ENCODE measurements around the gene NLK. TPM values are rescaled to one million over a fixed set of nuclear protein-coding genes. Genes with fewer than 3 reads are reported as not detected.
"Not testable (repeated sequence)": the region's sequence is repeated elsewhere in the genome, so short reads cannot be mapped to it uniquely, and the experiment has no call there.

The NLK gene
- total RNA-seq, 1 donor from 2014 or later = 14.1 TPM

DNA sequence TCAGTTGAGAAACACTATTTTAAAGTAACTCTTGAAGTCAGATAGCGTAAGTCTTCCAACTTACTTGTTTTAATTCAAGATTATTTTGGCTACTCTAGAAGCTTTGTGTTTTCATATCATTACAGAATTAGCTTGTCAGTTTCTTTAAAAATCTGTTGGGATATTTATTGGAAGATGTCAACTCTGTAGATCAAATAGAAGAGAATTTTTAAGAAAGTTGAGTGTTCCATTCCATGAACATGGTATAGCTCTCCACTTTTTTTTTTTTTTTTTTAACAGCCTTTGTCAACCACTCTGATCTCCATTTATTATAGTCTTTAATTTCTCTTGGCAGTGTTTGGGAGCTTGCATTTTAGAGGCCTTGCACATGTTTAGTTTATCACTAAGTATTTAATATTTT lies 28.7 kb downstream of the NLK start:
- intact Hi-C loops (cut with micrococcal nuclease) = no loop called here

DNA sequence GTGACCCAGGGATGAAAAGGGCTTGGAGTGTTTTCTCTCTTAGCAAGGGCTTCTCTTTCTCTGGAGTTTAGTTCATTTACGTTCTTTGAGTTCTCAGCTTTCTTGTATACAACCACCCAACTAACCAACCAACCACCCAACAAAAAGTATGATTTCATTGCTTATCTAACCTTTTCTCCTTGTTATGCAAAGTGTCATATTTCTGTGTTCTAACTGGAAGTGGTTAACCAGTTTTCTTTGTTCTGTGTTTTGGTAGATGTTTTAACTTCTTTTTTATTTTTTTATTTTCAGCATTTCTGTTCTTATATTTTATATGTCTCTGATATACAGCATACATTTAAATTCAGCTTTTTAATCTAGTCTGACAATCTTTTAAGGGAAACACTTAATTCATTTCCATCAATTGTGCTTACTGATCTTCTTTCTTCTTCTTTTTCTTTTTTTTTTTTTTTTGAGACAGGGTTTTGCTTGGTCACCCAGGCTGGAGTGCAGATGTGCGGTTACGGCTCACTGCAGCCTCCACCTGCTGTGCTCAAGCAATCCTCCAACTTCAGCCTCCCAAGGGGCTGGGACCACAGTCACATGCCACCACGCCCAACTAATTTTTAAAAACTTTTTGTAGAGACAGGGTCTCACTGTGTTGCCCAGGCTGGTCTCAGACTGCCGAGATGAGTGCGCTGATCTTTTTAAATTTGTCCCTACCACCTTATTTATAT lies 29.6 kb downstream of the NLK start:
- intact Hi-C loops (cut with micrococcal nuclease) = no loop called here

DNA sequence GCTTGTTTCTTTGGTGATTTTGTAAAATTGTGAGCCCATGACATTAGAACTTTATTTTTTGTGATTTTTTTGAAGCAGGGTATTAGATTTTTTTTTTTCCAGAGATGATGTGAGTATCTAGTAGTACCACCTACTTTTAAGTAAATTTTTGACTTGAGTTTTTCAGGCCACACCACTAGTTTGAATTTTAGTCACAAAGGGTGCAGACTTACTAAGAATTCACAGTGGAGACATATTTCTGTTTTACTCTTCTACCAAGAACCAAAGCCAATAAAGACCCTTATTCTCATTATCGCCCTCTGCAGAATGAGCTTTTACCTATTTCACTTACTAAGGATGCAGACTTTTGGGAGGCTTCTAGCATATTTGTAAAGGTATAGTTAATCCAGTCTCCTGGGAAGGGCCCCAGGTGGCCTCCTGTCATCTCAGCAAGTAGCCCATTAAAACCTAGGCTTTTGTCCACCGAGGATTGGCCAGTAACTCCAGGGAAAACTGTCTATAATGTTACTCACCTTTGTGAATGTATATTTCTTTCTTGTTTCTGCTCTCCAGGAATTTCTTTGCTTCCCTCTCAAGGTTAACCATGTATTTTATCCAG lies 30.6 kb downstream of the NLK start:
- intact Hi-C loops (cut with micrococcal nuclease) = no loop called here

DNA sequence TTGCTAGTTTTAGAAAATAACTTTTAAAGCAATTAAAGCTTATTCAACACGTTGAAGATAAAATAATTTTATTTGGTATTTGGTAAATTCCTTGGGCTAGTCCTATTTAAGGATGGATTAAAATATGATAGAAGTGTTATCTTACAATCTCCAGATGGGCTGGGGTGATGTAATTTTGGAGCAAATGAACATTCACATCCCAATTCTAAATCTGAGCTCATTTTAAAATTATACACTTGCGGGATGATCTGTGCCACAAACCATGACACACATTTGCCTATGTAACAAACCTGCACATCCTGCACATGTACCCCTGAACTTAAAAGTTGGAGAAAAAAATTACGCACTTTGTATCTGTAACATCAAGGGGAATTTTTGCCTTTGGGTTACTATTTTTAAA lies 31.5 kb downstream of the NLK start:
- intact Hi-C loops (cut with micrococcal nuclease) = no loop called here

DNA sequence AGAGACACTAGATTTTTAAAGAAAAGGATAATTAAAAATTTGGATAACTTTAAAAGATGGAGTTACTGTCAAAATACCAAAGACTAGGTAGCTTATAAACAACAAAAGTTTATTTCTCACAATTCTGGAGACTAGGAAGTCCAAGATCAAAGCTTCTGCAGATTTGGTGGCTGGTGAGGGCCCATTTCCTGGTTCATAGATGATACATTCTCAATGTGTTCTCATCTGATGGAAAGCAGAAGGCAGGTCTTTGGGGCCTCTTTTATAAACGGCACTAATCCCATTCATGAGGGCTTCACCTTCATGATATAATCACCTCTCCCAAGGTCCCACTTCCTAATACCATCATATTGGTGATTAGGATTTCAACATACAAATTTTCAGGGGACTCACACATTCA lies 33.7 kb downstream of the NLK start:
- intact Hi-C loops (cut with micrococcal nuclease) = no loop called here

DNA sequence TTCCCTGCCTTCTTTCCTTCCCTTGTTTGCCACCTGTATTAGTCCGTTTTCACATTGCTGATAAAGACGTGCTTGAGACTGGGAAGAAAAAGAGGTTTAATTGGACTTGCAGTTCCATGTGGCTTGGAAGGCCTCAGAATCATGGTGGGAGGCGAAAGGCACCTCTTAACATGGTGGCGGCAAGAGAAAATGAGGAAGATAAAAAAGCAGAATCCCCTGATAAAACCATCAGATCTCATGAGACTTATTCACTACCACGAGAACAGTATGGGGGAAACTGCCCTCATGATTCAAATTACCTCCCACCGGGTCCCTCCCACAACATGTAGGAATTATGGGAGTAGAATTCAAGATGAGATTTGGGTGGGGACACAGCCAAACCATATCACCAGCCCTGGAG lies 34.7 kb downstream of the NLK start:
- intact Hi-C loops (cut with micrococcal nuclease) = not testable (repeated sequence)

DNA sequence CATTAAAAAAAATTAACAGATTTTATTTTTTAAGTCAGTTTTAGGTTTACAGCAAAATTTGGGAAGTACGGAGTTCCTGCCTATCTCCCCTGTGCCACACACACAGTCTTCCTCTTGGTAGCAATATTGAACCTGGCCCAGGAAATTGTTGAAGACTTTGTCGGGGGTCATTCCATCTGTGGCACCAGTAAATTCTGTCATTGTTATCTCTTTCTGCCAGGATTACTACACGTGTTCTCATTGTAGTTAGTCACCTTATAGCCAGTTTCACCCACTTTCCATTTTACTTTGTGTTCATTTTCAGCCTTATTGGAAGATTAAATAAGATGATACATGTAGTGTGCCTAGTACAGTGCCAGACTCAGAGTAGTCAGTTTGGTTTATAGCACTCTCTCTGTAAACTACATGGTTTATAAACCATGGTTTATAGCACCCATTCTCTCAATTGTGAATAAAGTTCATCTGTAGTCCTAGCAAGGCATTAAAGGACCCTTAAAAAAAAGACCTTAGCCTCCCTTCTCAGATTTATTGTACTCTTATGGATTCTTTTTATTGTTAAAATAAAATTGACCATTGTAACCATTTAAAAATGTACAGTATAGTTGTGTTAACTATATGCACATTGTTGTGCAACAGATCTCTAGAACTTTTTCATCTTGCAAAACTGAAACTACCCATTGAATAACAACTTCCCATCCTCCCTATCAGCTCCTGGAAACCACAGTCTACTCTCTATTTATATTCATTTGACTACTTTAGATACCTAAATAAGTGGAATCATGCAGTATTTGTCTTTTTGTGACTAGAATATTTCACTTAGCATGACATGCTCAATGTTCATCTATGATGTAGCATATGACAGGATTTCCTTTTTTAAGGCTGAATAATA lies 36.1 kb downstream of the NLK start:
- intact Hi-C loops (cut with micrococcal nuclease) = no loop called here

DNA sequence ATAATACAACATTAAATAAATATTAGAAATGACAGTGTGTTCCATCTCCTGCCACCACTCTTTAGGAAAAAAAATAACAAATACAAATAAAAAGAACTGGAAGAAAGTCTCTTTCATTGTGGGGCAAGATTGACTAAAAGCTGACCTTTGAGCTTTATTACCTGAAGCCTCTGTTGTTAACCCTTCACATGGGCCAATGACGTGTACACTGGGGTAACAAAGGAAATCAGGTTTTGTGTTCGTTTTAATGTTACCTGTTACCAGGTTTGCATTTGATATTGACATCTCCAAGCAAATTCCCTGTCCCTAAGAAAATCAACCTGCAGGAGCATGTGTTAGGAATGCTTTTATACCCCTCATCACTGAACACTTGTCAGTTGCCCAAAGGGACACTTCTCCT lies 39.0 kb downstream of the NLK start:
- intact Hi-C loops (cut with micrococcal nuclease) = no loop called here

DNA sequence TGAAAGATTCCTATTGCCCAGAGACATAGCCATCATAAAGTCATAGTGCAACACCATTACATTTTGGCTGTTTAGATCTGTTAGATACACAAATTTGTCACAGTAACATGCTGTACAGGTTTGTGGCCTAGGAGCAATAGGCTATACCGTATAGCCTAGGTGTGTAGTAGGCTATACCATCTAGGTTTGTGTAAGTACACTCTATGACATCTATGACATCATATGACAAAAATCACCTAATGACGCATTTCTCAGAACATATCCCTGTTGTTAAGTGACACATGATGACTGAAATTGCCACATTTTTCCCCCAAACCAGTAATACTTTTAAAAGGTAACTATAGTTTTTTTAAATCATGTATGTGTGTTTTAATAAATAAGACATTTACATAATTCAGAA lies 43.3 kb downstream of the NLK start:
- intact Hi-C loops (cut with micrococcal nuclease) = no loop called here

DNA sequence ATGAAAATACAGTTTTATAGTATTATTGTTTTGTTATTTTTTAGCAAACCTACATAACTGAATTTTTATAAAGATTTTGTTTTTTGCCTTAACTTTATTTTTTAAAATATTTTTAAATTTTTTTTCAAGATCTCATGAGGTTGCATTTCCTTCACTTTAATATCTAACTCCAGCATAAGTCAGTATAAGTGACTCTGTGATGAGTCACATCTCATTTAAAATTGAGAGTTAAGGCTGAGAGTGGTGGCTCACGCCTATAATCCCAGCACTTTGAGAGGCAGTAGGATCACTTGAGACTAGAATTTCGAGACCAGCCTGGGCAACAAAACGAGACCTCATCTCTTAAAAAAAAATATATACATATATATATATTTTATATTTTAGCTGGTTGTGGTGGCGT lies 44.0 kb downstream of the NLK start:
- intact Hi-C loops (cut with micrococcal nuclease) = no loop called here

DNA sequence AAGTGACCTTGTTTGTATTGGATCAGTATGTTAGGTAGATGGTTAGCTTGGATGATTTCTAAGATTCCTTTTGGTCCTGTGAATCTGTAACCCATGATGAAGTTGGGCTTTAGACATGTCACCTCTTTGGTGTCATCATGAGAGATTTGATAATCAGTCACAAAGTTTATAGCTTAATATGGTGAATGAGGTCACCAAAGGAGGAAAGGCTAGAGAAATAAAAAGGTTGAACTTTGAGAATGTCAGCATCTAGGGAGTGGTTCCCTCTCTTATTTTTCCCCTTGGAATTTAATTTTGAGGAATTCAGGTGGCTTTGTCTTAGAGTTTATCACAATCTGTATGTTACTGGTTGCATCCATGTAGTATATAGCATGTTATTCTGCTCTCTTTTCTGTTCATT lies 45.3 kb downstream of the NLK start:
- intact Hi-C loops (cut with micrococcal nuclease) = no loop called here

DNA sequence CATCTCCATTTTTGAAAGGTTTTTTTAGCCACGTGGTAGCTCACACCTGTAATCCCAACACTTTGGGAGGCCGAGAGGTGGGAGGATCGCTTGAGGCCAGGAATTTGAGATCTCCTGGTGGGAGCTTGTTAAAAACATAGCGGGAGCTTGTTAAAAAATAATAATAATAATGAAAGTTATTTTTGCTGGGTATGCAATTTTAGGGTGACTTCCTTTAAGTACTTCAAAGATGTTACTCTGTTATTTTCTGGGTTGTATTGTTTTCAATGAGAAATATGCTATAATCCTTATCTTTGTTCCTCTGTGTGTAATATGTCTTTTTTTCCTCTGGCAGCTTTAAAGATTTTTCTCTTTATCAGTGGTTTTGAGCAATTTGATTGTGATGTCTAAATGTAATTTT lies 48.1 kb downstream of the NLK start:
- intact Hi-C loops (cut with micrococcal nuclease) = no loop called here

DNA sequence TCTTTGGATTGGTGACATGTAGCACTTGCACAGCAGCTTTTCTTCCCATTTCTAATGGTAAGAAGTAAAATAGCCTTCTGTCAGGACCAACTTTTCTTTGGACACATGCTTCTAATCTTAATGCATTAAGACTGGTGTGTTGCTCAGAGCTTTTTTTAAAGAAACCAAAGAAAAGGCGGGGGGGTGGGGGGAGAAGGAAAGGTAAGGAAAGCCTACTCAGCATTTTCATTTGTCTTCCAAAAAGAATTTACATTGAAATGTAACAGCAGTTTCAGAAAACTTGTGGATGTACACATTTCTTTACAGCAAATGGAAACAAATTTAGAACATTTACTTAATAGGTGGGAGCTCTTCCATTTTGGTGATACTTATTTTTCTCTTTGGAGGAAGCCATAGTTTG lies 49.6 kb downstream of the NLK start:
- intact Hi-C loops (cut with micrococcal nuclease) = no loop called here

DNA sequence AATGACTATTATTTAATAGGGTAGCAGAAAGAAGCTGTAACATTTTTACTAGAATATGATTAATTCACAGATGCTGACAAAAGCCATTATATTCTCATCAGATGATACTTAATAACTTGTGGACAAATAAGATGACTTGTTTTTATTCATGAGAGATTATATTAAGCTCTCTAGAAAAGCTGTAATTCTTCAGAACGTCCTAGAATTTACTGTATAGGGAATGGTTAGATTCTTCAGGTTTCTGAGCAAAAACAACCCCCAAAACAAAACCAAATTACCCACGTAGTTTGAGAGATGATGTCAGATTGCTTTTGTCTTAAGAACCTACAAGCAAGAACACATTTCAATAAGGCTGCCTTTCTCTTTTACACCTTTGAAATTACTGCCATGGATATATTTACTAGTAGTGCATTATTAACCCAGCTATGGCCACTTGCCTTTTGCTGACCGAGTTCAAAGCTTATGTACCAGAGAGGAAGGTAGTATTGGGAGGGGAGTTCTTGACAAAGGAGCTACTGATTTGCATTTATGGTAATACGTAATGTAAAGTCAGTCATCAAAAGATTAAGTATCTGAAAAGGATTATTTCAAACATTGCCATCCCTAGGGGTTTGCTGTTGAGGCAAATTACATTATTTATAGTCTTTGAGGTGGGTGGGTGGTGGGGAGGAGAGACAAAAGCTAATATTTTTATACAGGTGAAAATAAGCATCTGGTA lies 51.7 kb downstream of the NLK start:
- intact Hi-C loops (cut with micrococcal nuclease) = no loop called here

DNA sequence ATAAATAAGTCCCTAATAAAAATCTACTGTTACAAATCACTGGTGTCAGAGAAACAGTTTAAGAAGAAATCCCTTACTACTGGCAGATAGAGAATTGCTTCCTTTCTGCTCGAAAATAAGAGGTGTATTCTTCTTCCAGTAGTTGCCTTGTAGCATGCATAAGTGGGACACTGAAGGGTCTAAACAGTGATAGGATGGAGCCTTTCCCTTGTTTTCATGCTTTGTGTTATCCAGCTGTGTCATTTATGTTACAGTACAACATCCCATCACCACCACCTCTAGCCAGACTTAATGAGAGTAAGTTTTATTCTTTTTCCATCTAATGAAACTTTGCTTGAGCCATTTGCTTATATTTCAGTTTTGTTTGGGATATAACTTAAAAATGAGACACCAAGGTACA lies 54.3 kb downstream of the NLK start:
- intact Hi-C loops (cut with micrococcal nuclease) = no loop called here

DNA sequence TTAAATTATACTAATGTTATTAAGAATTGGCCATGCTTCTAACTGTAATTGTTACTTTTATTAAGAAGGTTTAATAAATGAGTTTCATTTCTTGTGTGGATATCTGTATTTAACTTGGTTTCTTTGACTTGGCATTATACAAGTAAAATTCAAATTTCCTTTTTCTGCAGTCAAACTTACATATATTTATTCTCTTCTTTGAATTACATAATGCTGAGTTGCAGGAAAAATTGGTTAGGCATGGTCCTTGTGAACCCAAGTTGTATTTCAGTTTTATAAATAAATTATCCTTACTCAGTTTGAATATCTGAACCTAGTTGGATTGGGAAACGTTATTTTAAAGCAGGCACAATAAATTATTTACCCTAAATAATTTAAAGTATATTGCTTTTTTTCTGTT lies 54.8 kb downstream of the NLK start:
- intact Hi-C loops (cut with micrococcal nuclease) = no loop called here

DNA sequence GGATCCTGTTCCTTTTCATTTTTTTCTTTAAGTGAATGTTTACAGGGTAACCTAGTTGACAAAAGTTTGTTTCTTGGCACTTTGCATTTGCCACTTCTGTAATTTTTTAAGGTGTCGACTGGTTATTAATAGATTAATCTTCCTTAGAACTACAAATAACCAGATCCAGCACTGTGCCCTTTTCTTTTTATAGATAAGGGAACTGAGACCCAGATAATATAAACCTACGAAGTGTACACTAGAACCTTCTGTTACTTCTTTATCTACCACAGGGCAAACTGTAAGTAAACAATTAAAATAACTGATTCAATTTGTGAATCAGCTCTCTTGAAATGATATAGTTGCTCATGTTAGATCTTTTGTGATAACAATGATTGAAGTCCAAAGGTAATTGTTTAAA lies 55.4 kb downstream of the NLK start:
- intact Hi-C loops (cut with micrococcal nuclease) = no loop called here

DNA sequence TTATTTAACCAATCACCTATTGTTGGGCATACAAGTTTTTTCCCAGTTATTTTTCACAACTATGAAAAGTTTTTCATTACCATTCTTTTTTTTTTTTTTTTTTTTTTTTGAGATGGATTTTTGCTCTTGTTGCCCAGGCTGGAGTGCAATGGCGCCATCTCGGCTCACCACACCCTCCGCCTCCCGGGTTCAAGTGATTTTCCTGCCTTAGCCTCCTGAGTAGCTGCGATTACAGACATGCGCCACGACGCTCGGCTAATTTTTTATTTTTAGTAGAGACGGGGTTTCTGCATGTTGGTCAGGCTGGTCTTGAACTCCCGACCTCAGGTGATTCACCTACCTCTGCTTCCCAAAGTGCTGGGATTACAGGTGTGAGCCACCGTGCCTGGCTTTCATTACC lies 56.1 kb downstream of the NLK start:
- intact Hi-C loops (cut with micrococcal nuclease) = not testable (repeated sequence)

DNA sequence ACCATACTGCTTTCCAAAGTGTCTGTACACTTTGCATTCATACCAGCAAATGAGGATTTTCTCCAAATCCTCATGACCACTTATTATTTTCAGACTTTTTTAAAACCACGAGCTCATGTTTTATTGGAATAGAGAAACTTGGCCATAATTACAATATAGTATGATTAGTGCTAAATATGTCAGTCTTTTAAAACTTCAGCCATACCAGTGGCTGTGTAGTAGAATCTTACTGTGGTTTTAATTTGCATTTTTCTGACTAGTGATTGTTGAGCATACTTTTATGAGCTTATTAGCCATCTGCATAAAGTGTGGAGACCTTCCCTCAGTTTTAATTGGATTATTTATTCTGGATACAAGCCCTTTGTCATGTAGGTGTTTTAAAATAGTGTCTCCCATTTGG lies 57.8 kb downstream of the NLK start:
- intact Hi-C loops (cut with micrococcal nuclease) = no loop called here

DNA sequence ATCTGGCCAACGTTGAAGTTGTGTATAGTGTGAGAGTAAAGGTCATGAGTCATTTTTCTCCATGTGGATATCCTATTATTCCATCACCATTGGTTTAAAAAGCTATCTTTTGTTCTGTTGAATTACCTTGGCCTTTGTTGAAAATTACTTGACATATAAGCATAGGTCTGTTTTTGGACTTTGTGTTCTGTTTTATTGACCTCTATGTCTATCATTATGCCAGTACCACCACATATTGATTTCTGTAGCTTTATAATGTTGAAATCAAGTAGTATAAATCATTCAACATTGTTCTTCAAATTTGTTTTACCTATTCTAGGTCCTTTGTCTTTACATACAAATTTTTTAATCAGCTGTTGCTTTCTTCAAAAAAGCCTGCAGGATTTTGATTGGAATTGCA lies 58.5 kb downstream of the NLK start:
- intact Hi-C loops (cut with micrococcal nuclease) = no loop called here

DNA sequence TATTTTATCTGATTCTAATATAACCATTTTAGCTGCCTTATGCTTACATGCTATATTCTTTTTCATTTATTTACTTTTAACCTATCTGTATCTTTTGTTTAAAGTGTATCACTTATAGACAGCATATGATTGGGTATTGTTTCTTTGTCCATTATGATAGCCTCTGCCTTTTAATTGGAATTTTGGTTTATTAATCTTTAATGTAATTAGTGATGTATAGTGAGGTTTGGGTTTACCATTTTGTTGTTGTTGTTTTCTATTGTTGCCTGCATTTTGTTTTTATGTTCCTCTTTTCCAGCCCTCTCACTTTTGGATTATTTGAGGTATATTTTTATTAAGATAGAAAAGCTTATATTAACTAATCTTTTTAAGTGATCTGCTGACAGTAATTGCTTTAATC lies 59.4 kb downstream of the NLK start:
- intact Hi-C loops (cut with micrococcal nuclease) = no loop called here

DNA sequence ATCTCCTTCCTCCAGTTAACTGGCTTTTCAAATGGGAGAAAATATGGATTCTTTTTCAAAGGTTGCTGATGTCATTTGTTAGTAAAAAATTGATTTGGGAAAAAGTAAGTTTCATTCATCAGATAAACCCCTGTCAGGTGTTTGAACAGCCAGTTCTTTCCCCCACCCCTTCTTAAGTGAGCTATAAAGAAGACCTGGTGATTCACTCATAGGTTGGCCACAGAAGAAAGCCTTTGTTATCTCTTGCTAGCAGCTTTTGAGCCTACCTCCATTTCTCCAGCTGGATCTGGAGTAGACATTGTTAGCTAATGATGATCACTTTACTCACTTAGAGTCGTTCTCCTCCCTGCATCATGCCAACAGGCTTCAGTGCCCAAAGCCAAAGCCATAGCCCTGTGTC lies 63.0 kb downstream of the NLK start:
- intact Hi-C loops (cut with micrococcal nuclease) = no loop called here
